C4-2B (cell line): Measurements from ENCODE around the gene SYCN.

ENCODE experiments used
- ZFX ChIP-seq: fragments of 450-650 bp; IDR thresholded peaks from 2 replicates; pipeline ENCODE4 v1.6.1; 2017
- TF ChIP-seq, protein P1 (sequence below): fragments of 450-650 bp; conservative IDR thresholded peaks from 2 replicates; pipeline ENCODE4 v1.5.1; 2017; ENCODE audit warnings: mild to moderate bottlenecking

DNA sequence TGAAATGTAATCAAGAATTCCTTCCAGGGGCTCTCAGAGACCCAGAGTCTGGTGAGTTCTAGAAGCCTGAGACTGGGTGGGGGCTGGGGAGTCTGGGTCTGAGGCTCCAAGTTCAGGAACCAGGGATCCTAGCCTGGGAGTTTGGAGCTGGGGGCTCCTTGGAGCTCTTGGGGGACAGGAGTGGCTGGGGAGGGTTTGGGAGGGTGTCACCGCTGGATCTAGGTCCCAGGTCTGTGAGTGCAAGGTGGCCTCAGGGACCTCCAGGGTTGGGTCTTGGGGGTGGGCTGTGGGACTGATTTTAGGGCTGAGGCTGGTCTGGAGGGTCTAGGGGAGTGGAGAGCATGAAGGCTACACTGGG lies 1.1 kb downstream of the SYCN start:
- TF ChIP-seq, protein P1, sequence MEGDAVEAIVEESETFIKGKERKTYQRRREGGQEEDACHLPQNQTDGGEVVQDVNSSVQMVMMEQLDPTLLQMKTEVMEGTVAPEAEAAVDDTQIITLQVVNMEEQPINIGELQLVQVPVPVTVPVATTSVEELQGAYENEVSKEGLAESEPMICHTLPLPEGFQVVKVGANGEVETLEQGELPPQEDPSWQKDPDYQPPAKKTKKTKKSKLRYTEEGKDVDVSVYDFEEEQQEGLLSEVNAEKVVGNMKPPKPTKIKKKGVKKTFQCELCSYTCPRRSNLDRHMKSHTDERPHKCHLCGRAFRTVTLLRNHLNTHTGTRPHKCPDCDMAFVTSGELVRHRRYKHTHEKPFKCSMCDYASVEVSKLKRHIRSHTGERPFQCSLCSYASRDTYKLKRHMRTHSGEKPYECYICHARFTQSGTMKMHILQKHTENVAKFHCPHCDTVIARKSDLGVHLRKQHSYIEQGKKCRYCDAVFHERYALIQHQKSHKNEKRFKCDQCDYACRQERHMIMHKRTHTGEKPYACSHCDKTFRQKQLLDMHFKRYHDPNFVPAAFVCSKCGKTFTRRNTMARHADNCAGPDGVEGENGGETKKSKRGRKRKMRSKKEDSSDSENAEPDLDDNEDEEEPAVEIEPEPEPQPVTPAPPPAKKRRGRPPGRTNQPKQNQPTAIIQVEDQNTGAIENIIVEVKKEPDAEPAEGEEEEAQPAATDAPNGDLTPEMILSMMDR, result no peak
- TF ChIP-seq ZFX, result no peak
